K562 (cell line): ENCODE measurements around the gene EIF2AK3.

ENCODE experiments used
- POLR2A ChIP-seq: fragments of 450-650 bp; conservative IDR thresholded peaks from 2 replicates; pipeline ENCODE4 v1.6.1; 2016
- POLR2AphosphoS5 ChIP-seq: IDR thresholded peaks from 2 replicates; pipeline ENCODE4 v1.6.1; 2011; ENCODE audit warnings: mild to moderate bottlenecking, low read depth, low read length, moderate library complexity; ENCODE audit not compliant: control insufficient read depth, insufficient read depth
- SIN3A ChIP-seq, 2 experiments: fragments of 150-350 bp in 1 of 2; IDR thresholded peaks; 2 replicates each; pipeline ENCODE4 v1.6.1; 2011 to 2016; ENCODE audit warnings: borderline replicate concordance in 2 of 2, low read depth in 2 of 2, low read length in 2 of 2, mild to moderate bottlenecking in 2 of 2, moderate library complexity in 2 of 2; ENCODE audit not compliant: control insufficient read depth in 1 of 2
- STAT5A ChIP-seq: IDR thresholded peaks from 2 replicates; pipeline ENCODE4 v1.6.1; 2012; ENCODE audit warnings: low read length, inconsistent platforms, borderline replicate concordance
- TF ChIP-seq, protein P1 (sequence below), 3 experiments: IDR thresholded peaks in 2 of 3; conservative IDR thresholded peaks in 1 of 3; 2 replicates each; pipeline ENCODE4 v1.5.1; 2011 to 2012; ENCODE audit warnings: low read length in 3 of 3, mild to moderate bottlenecking in 3 of 3, control low read depth in 2 of 3, improper control_type of control experiment in 1 of 3, inconsistent platforms in 1 of 3, low read depth in 1 of 3, mixed read lengths in 1 of 3, moderate library complexity in 1 of 3; ENCODE audit not compliant: insufficient read depth in 2 of 3

DNA sequence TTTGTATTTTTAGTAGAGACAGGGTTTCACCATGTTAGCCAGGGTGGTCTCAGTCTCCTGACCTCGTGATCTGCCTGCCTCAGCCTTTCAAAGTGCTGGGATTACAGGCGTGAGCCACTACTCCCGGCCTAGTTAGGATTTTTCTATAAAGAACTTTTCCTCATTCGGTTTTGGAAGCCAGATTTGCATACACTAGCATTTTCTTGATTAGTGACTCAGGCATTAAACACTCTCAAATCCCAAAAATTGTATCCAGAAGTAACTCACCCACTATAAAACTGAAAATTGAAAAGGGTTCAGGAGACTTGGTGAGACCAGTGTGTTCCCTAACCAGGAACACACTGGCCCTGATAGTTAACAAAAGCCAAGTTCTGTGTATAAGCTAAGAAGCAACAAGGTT is 25.2 kb downstream of the EIF2AK3 start:
- no peak for TF ChIP-seq POLR2AphosphoS5
- no peak for TF ChIP-seq STAT5A
- no peak for TF ChIP-seq POLR2A
- TF ChIP-seq, protein P1, sequence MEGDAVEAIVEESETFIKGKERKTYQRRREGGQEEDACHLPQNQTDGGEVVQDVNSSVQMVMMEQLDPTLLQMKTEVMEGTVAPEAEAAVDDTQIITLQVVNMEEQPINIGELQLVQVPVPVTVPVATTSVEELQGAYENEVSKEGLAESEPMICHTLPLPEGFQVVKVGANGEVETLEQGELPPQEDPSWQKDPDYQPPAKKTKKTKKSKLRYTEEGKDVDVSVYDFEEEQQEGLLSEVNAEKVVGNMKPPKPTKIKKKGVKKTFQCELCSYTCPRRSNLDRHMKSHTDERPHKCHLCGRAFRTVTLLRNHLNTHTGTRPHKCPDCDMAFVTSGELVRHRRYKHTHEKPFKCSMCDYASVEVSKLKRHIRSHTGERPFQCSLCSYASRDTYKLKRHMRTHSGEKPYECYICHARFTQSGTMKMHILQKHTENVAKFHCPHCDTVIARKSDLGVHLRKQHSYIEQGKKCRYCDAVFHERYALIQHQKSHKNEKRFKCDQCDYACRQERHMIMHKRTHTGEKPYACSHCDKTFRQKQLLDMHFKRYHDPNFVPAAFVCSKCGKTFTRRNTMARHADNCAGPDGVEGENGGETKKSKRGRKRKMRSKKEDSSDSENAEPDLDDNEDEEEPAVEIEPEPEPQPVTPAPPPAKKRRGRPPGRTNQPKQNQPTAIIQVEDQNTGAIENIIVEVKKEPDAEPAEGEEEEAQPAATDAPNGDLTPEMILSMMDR (IDR thresholded peaks at IDR 0.05 in 2 of 3, conservative IDR thresholded peaks at IDR 0.05 in 1 of 3; ENCODE audit: insufficient read depth in 2 of 3, low read depth in 1 of 3, low read length in 3 of 3): no peak
- TF ChIP-seq SIN3A (IDR thresholded peaks at IDR 0.05; ENCODE audit: borderline replicate concordance in 2 of 2, control insufficient read depth in 1 of 2, low read depth in 2 of 2, low read length in 2 of 2): no peak
